Measurements from ENCODE around the gene TMEM231. TPM values are rescaled to one million over a fixed set of nuclear protein-coding genes. Genes with fewer than 3 reads are reported as not detected.

TMEM231 gene
- total and polyA plus RNA-seq, 9 of the 15 experiments (the other 6 are each of a cell fraction or from before 2014, with no cell fraction given): 1.6 to 27.6 (median 9.1) TPM

GRCh38 chr16:75555707-75556430, at the start of gene TMEM231 (continued):
- TF ChIP-seq E2F5 (CRISPR knock-in tag; IDR thresholded peaks at IDR 0.05) (0 out of 2 replicates have a peak, but pooled peaks have one; percentile 62), NFRKB (IDR thresholded peaks at IDR 0.05; ENCODE audit: low read depth) (peak; percentile 17; the same call in 1 of the 2 replicates), FOXA1 (IDR thresholded peaks at IDR 0.05; ENCODE audit: borderline replicate concordance) (no peak), UBTF (IDR thresholded peaks at IDR 0.05; ENCODE audit: borderline replicate concordance in 1 of 2, low read depth in 2 of 2, low read length in 2 of 2) (peak; percentile 65 to 83; a peak in 1 of 4 replicates), CBX2 (IDR thresholded peaks at IDR 0.05; ENCODE audit: insufficient read depth, low read length, poor library complexity, severe bottlenecking) (no peak), NR2C2 (CRISPR knock-in tag; IDR thresholded peaks at IDR 0.05) (no peak), NR2C2 (tag; IDR thresholded peaks at IDR 0.05) (peak; percentile 65), SLC30A9 (CRISPR knock-in tag; IDR thresholded peaks at IDR 0.05) (no peak), MBD2 (IDR thresholded peaks at IDR 0.05; ENCODE audit: borderline replicate concordance, low read depth) (peak; percentile 64; the same call in 1 of the 2 replicates), ZNF24 (IDR thresholded peaks at IDR 0.05) (0 out of 2 replicates have a peak, but pooled peaks have one; percentile 42), LCOR (CRISPR knock-in tag; IDR thresholded peaks at IDR 0.05) (peak; percentile 62; the same call in 1 of the 2 replicates), ZNF143 (CRISPR knock-in tag; IDR thresholded peaks at IDR 0.05) (no peak), NFIX (CRISPR knock-in tag; IDR thresholded peaks at IDR 0.05; ENCODE audit: low read depth) (no peak), ZNF282 (CRISPR knock-in tag; IDR thresholded peaks at IDR 0.05) (0 out of 2 replicates have a peak, but pooled peaks have one; percentile 74), FUS (optimal IDR thresholded peaks at IDR 0.05; ENCODE audit: low read depth, low read length) (peak; percentile 58), FOXJ2 (tag; IDR thresholded peaks at IDR 0.05) (0 out of 2 replicates have a peak, but pooled peaks have one; percentile 38), NR3C1 (CRISPR knock-in tag; IDR thresholded peaks at IDR 0.05) (peak; percentile 77; the same call in 1 of the 2 replicates), MXI1 (IDR thresholded peaks at IDR 0.05; ENCODE audit: low read depth, low read length) (peak; percentile 96), POLR2G (IDR thresholded peaks at IDR 0.05; ENCODE audit: low read depth, low read length) (peak; percentile 81), MTA2 (IDR thresholded peaks at IDR 0.05; ENCODE audit: low read depth) (no peak), ZNF511 (CRISPR knock-in tag; IDR thresholded peaks at IDR 0.05) (0 out of 2 replicates have a peak, but pooled peaks have one; percentile 68), CTBP1 (IDR thresholded peaks at IDR 0.05; ENCODE audit: borderline replicate concordance) (0 out of 2 replicates have a peak, but pooled peaks have one; percentile 64), HNRNPLL (IDR thresholded peaks at IDR 0.05; ENCODE audit: low read depth, low read length, poor library complexity, severe bottlenecking) (peak; percentile 95), ZNF561 (CRISPR knock-in tag; conservative IDR thresholded peaks at IDR 0.05) (no peak), ZBTB1 (CRISPR knock-in tag; IDR thresholded peaks at IDR 0.05; ENCODE audit: borderline replicate concordance, low read depth) (no peak; the same call in 1 of the 2 replicates)
